Measurements from ENCODE around the gene CCDC63.

DNA sequence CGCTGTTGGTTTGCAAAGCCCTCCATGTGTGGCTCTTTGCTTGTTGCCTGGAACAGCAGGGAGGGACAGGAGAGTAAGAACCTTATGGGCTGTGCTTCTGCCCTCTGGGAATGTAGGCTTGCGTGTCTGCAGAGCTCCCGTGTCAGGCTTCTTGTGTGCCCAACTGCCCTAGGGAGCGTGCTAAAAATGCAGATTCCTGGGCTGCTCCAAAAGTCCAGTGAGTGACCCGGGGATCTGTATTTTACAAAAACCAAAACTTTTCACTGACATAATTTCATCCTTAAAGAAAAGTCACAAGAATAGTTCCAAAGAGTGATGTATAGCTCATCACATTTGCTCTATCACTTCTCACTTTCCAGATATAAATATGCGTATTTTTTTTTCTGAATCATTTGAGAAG, 34.8 kb upstream of the CCDC63 start:
- TF ChIP-seq CTCF (conservative IDR thresholded peaks at IDR 0.05; ENCODE audit: low read length) (no peak), EZH2phosphoT487 (IDR thresholded peaks at IDR 0.05; ENCODE audit: borderline replicate concordance, low read depth, low read length) (no peak)

Data from OCI-LY7 (cell line).